B cell (primary cell): ENCODE results near the gene CABCOCO1.

Experiments used
- CTCF ChIP-seq: fragments of 200-600 bp; IDR thresholded peaks from one replicate; pipeline ENCODE4 v1.8.0; 2022; ENCODE audit warnings: antibody characterized with exemption, mild to moderate bottlenecking
- EZH2 ChIP-seq: IDR thresholded peaks from 2 replicates; pipeline ENCODE4 v1.6.1; 2012; ENCODE audit warnings: borderline replicate concordance, low read depth, mild to moderate bottlenecking, moderate library complexity, low read length; ENCODE audit not compliant: insufficient read depth, poor library complexity, severe bottlenecking

GRCh38 chr10:61635932-61636331 is 26.8 kb upstream of the CABCOCO1 start:
- TF ChIP-seq EZH2 = no peak
- TF ChIP-seq CTCF = no peak
